Kidney tubule cell (primary cell): ENCODE measurements around the gene SHOC1.
"Not testable (repeated sequence)": the region's sequence is repeated elsewhere in the genome, so short reads cannot be mapped to it uniquely, and the experiment has no call there.

ENCODE experiments used
- DNase-seq: peaks from one replicate; pipeline ENCODE4 v3.0.0-alpha.2; 2018; ENCODE audit warnings: low spot score

The SHOC1 gene

DNA sequence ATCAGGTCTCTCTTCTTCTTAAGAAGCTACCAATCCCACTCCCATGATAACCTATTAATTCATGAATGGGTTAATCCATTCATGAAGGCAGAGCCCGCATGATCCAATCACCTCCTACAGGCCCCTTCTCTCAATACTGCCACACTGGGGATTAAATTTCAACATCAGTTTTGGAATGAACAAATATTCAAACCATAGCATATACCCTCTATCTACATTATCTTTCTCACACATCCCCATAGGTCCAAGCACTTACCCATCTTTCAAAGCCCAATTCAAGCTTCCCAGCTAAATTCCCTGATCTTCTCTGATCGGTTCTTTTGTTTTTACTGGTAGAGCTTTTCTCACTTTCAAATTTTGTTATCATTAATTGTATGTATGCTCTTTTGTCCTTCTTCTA lies 10.5 kb upstream of the SHOC1 start:
- DNase-seq, result no peak

- DNase-seq, result no peak
Observed at GRCh38 chr9:111804636-111805035, 9.9 kb upstream of the SHOC1 start.

DNA sequence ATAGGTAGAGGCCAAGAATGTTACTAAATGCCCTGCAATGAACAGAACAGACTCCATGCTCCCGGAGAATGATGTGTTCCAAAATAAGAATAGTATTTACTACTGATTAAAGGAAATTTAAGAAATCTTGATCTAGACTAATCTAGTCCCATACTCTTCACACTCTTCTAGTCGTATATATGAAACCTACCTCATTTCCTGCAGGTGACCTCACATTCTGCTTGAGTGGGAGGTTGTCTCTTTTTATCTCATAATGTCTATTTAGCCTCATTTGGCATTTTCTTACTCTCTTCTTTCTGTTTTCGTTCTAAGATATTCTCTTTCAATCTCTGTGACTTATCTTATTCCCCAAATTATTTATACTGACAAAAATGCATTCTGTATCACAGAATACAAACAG lies 9.2 kb upstream of the SHOC1 start:
- DNase-seq, result no peak

DNA sequence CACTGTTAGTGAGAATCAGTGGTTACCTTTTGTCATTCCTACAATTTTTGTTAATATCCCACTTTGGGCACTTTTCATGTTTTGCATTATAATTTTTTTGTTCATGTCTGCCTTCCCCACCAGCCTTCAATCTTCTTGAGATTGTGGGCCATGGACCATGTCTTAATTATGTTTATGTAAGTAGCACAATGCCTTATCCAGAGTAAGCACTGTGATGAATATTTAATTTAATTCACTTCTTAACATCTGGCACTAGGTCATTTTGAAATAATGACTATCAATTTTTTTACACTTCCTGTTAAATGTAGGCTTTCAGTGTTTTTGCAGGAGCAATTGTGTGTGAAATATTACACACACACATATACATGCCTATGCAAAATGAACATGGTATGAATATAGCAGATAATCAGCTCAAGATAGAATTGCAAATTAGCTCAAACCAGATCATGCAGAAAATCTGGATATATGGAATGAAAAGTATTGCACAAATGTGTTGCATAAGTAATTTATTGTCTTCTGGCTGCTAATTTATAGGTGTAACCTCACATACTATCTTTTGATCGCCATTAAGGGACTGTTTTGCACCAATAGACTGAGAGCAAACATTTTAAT lies 5.3 kb upstream of the SHOC1 start:
- DNase-seq, result no peak

- DNase-seq, result no peak
Observed at GRCh38 chr9:111799506-111799905, 4.8 kb upstream of the SHOC1 start.

GRCh38 chr9:111798786-111799185 lies 4.0 kb upstream of the SHOC1 start:
- DNase-seq, result peak; percentile 56

DNA sequence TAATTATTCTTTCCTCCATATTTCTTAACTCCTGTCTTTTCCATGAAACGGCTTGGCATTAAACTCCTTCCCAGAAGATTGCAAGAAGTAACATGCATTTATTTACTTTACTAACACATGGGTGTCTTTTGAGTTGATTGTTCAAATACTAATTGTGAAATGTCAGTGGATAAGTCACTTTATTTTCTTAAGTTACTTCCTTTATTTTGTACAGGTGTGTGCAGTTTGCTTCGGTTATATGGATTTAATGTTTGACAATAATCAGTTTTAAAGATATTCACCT lies 761 bp upstream of the SHOC1 start:
- no peak for DNase-seq

GRCh38 chr9:111791821-111792220 lies 2.9 kb downstream of the SHOC1 start:
- not testable (repeated sequence) for DNase-seq

GRCh38 chr9:111789881-111790280 lies 4.9 kb downstream of the SHOC1 start:
- DNase-seq, result no peak

GRCh38 chr9:111783857-111784256 lies 10.9 kb downstream of the SHOC1 start:
- no peak for DNase-seq

DNA sequence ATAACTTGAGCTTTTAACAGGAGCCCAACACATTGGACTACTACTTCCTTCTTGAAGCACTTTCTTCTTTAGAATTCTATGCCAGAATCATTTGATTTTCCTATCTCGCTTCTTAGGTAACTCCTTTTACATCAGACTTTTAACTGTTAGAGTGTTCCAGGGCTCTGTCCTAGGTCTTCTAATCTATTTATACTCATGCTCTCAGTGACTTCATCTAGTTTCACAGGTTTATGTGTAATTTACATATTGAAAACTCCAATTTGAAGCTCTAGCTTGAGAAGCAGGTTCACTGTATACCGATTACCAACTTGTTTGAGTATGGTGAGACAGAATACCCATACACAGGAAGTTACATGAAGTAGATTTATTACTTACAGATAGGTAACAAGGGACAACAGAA lies 11.3 kb downstream of the SHOC1 start:
- DNase-seq, result no peak

GRCh38 chr9:111766066-111766465 lies 28.7 kb downstream of the SHOC1 start:
- DNase-seq, result no peak

- DNase-seq, result no peak
Observed at GRCh38 chr9:111762556-111762955, 32.2 kb downstream of the SHOC1 start.

DNA sequence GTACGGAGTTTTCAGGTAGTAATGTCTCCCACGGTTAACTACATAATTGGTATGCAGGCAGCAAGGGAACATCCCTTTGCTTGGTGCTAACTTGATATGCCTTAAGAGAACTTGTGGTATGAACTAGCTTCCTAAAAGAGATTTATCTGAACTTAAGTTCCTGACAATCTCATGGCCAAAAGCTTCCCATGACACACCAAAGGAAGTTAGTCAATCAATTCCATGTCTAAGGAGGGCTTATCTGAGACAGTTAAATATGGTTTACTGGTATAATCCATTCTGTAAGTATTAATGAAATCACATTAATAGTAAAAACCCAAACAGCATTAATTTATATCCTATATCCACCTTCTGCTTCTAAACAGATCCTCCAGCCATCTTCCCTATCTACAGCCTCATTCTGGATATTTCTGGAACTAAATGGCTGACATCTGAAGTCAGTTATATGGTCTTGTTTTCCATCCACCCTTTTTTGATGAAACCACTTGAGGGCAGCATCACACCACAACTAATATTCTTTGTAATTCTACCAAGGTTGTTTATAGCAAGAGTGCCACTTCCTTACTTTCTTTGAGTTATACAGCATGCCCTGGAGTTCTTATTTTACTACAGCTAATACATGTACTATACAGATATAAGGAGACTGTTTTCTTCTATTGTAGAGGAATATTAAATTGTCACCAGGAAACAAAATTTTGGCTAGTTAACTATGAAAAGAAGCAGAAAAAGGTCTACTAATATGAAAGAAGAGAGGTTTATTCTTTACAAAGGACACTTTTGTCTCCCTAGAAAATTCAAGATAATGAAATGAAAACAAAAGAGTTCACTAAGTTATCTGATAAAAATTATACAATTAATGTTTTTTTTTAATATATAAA lies 34.7 kb downstream of the SHOC1 start:
- DNase-seq, result peak; percentile 91

- no peak for DNase-seq
Observed at GRCh38 chr9:111754800-111755199, 39.9 kb downstream of the SHOC1 start.

- DNase-seq, result peak; percentile 17
Observed at GRCh38 chr9:111752455-111752854, 42.3 kb downstream of the SHOC1 start.
